Neural progenitor cell (in vitro differentiated cells): ENCODE data around the gene HDLBP. TPM values are rescaled to one million over a fixed set of nuclear protein-coding genes. Genes with fewer than 3 reads are reported as not detected.
A peak's percentile ranks its signal among the peaks of the same experiment; 100 is the strongest.

Experiments
- DNase-seq: peaks from one replicate; pipeline ENCODE4 v3.0.0-alpha.2; 2016; ENCODE audit warnings: low spot score
- H2AFZ ChIP-seq: fragments of 200-600 bp; sonication (generic); replicated peaks from 2 replicates; pipeline ENCODE4 v1.6.1; 2016; ENCODE audit warnings: antibody characterized with exemption
- H3F3A ChIP-seq: fragments of 200-600 bp; sonication (generic); 2 replicates; pipeline ENCODE4 v1.6.1; 2016; ENCODE audit warnings: antibody characterized with exemption, low read depth
- H3K27ac ChIP-seq: fragments of 200-600 bp; sonication (generic); 2 replicates; pipeline ENCODE4 v1.5.1; 2016; ENCODE audit warnings: mild to moderate bottlenecking
- H3K27me3 ChIP-seq: fragments of 200-600 bp; sonication (generic); 2 replicates; pipeline ENCODE4 v1.6.1; 2016; ENCODE audit warnings: mild to moderate bottlenecking, moderate library complexity
- H3K36me3 ChIP-seq: fragments of 200-600 bp; sonication (generic); 2 replicates; pipeline ENCODE4 v1.5.1; 2016
- H3K4me1 ChIP-seq: fragments of 200-600 bp; sonication (generic); 2 replicates; pipeline ENCODE4 v1.6.1; 2016; ENCODE audit warnings: mixed run types
- H3K4me2 ChIP-seq: fragments of 200-600 bp; sonication (generic); 2 replicates; pipeline ENCODE4 v1.6.1; 2016
- H3K4me3 ChIP-seq: fragments of 200-600 bp; sonication (generic); 2 replicates; pipeline ENCODE4 v1.5.1; 2016
- H3K79me2 ChIP-seq: fragments of 200-600 bp; sonication (generic); 2 replicates; pipeline ENCODE4 v1.6.1; 2016; ENCODE audit warnings: low read depth
- H3K9ac ChIP-seq: fragments of 200-600 bp; sonication (generic); 2 replicates; pipeline ENCODE4 v1.6.1; 2016
- H3K9me3 ChIP-seq: fragments of 200-600 bp; sonication (generic); 2 replicates; pipeline ENCODE4 v1.5.1; 2016; ENCODE audit warnings: low read depth
- H4K20me1 ChIP-seq: fragments of 200-600 bp; sonication (generic); 2 replicates; pipeline ENCODE4 v1.6.1; 2016; ENCODE audit warnings: low read depth
- H3K27ac Mint-ChIP-seq: 3 replicates; pipeline ENCODE4 v1.8.0; 2021; ENCODE audit warnings: mixed read lengths
- H3K27me3 Mint-ChIP-seq: 2 replicates; pipeline ENCODE4 v1.8.0; 2022; ENCODE audit warnings: low read depth, mild to moderate bottlenecking, inconsistent platforms, moderate library complexity, mixed read lengths; ENCODE audit not compliant: insufficient read depth
- H3K36me3 Mint-ChIP-seq: 3 replicates; pipeline ENCODE4 v1.8.0; 2021; ENCODE audit warnings: mixed read lengths
- H3K4me1 Mint-ChIP-seq: 3 replicates; pipeline ENCODE4 v1.8.0; 2021; ENCODE audit warnings: mixed read lengths
- H3K4me3 Mint-ChIP-seq: 3 replicates; pipeline ENCODE4 v1.8.0; 2021; ENCODE audit warnings: mild to moderate bottlenecking, moderate library complexity, mixed read lengths
- H3K9me3 Mint-ChIP-seq: 3 replicates; pipeline ENCODE4 v1.8.0; 2020; ENCODE audit warnings: mixed read lengths
- CTCF ChIP-seq: fragments of 200-600 bp; sonication (generic); IDR thresholded peaks from 2 replicates; pipeline ENCODE4 v1.5.1; 2017; ENCODE audit warnings: antibody characterized with exemption, mild to moderate bottlenecking
- EZH2 ChIP-seq: fragments of 200-600 bp; sonication (generic); IDR thresholded peaks from 2 replicates; pipeline ENCODE4 v1.6.1; 2017; ENCODE audit warnings: antibody characterized with exemption, mild to moderate bottlenecking, moderate library complexity
- EZH2phosphoT487 ChIP-seq: fragments of 200-600 bp; sonication (generic); IDR thresholded peaks from 2 replicates; pipeline ENCODE4 v1.6.1; 2017; ENCODE audit warnings: antibody characterized with exemption
- total RNA-seq: library from RNA; depleted of rRNA; stranded (reverse); fragments of >200 nt; gene quantifications from 2 replicates; pipeline ENCODE4 v1.2.3, GENCODE V29; 2015; ENCODE audit warnings: low replicate concordance

Gene HDLBP
- total RNA-seq, 1 donor from 2014 or later, result 251 TPM

GRCh38 chr2:241200822-241201395, 114.6 kb downstream of the HDLBP start:
- H3K4me2 ChIP-seq, result no peak overlapping the region
- no peaks in the 10 kb centered on the region for H3K27me3 ChIP-seq
- Mint-ChIP-seq H3K36me3 (no peaks in the 10 kb centered on the region), H3K9me3 (no peaks in the 10 kb centered on the region), H3K27ac (peak overlapping the region; percentile 46), H3K27me3 (peaks cover 9% of the 10 kb centered on the region), H3K4me3 (no peak overlapping the region), H3K4me1 (peaks cover 12% of the 10 kb centered on the region)
- no peak overlapping the region for H3K4me3 ChIP-seq
- TF ChIP-seq EZH2phosphoT487 (no peak), EZH2 (no peak), CTCF (no peak)
- H3K27ac ChIP-seq, result no peak overlapping the region
- H3K9me3 ChIP-seq, result no peaks in the 10 kb centered on the region
- no peaks in the 10 kb centered on the region for H4K20me1 ChIP-seq
- no peak for DNase-seq
- no peak overlapping the region for H2AFZ ChIP-seq
- no peaks in the 10 kb centered on the region for H3F3A ChIP-seq
- no peak overlapping the region for H3K9ac ChIP-seq
- H3K36me3 ChIP-seq, result no peaks in the 10 kb centered on the region
- no peaks in the 10 kb centered on the region for H3K4me1 ChIP-seq
- no peaks in the 10 kb centered on the region for H3K79me2 ChIP-seq

GRCh38 chr2:241199897-241200821, 115.3 kb downstream of the HDLBP start:
- Histone ChIP-seq H3K9ac (no peak overlapping the region), H3K4me1 (no peaks in the 10 kb centered on the region), H3K27me3 (no peaks in the 10 kb centered on the region), H3K36me3 (no peaks in the 10 kb centered on the region), H3K4me3 (no peak overlapping the region), H3K9me3 (no peaks in the 10 kb centered on the region), H3K79me2 (no peaks in the 10 kb centered on the region), H4K20me1 (no peaks in the 10 kb centered on the region), H3K27ac (no peak overlapping the region), H3K4me2 (no peak overlapping the region), H3F3A (no peaks in the 10 kb centered on the region), H2AFZ (no peak overlapping the region)
- Mint-ChIP-seq H3K27ac (no peak overlapping the region), H3K9me3 (no peaks in the 10 kb centered on the region), H3K4me3 (no peak overlapping the region), H3K4me1 (peaks cover 12% of the 10 kb centered on the region), H3K36me3 (no peaks in the 10 kb centered on the region), H3K27me3 (peaks cover 9% of the 10 kb centered on the region)
- DNase-seq, result no peak
- TF ChIP-seq CTCF (no peak), EZH2 (no peak), EZH2phosphoT487 (no peak)

- H3K27ac Mint-ChIP-seq, result peak overlapping the region; percentile 82
- H3K27me3 Mint-ChIP-seq, result peaks cover 7% of the 10 kb centered on the region
- H2AFZ ChIP-seq, result no peak overlapping the region
- no peaks in the 10 kb centered on the region for H3K27me3 ChIP-seq
- no peaks in the 10 kb centered on the region for H3K9me3 Mint-ChIP-seq
- H3K4me1 ChIP-seq, result no peaks in the 10 kb centered on the region
- no peaks in the 10 kb centered on the region for H3K79me2 ChIP-seq
- DNase-seq, result no peak
- no peaks in the 10 kb centered on the region for H3K36me3 Mint-ChIP-seq
- TF ChIP-seq EZH2, result no peak
- TF ChIP-seq CTCF, result no peak
- TF ChIP-seq EZH2phosphoT487, result no peak
- no peaks in the 10 kb centered on the region for H3K9me3 ChIP-seq
- H3K4me1 Mint-ChIP-seq, result peaks cover 12% of the 10 kb centered on the region
- no peak overlapping the region for H3K27ac ChIP-seq
- H3K9ac ChIP-seq, result no peak overlapping the region
- H3K4me3 ChIP-seq, result no peak overlapping the region
- H4K20me1 ChIP-seq, result no peaks in the 10 kb centered on the region
- no peaks in the 10 kb centered on the region for H3F3A ChIP-seq
- H3K4me2 ChIP-seq, result no peak overlapping the region
- no peaks in the 10 kb centered on the region for H3K36me3 ChIP-seq
- no peak overlapping the region for H3K4me3 Mint-ChIP-seq
These were observed 116.2 kb downstream of the HDLBP start for GRCh38 chr2:241199286-241199685.
